Hypothalamus (tissue), 51 donors: Measurements from ENCODE around the gene CKLF.
"Not testable (repeated sequence)": the region's sequence is repeated elsewhere in the genome, so short reads cannot be mapped to it uniquely, and the experiment has no call there.

Source experiments
- DNase-seq, 51 donors: peaks; one replicate each; lab custom pipeline; 2025; lab: John Stamatoyannopoulos, UW

Gene CKLF

DNA sequence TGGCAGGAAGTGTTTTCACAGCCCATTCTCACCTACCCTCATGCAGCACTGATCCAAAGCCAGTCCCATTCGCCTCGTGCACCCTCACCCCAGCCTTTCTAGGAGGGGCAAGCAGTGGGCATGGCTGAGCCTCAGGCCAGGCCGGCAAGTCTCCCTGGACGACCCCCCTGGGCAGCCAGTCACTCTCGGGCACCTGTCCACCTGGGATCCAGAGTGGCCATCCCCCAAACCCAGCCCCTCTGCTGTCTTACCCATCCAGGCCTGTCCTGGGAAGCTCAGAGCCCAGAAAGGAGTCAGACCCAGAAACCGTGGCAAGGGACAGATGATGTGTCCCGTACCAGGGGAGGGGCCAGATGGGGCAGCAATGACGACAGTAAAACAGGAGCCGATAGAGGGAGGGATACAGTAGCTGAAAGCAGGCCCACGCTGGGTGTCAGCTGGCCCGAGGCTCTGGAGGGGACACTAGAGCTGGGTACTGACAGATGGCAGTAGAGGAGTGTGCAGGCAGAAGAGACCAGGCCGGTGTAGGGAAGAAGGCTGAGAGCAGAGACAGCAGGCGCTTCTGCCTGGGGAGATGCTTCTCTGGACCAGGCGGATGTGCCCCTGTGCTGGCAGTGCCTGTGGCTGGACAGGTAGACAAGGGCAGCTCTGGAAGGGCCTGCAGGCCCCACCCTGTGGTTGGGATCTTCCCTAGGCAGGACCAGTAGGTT, 57.9 kb downstream of the CKLF start:
- no peak for DNase-seq

- DNase-seq: not testable (repeated sequence)
Measured at GRCh38 chr16:66611911-66612310, 59.5 kb downstream of the CKLF start.

DNA sequence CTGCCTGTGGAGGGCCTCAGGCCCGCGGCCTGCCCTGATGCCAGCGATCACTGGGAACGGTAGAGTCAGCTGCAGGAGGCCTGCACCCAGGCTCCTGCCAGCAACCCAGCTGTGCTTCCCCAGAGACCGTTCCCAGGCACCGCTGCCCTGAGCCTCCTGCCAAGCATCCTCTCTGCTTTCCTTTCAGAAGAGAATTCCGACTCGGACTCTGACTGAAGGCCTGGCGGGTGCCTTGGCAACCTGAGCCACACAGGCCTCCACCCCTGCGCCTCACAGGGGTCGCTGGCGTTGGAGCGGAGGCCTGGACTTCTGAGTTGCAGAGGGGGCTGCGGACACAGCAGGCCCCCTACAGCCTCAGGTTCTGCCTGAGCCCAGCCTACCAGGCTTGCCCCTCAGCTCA, 60.0 kb downstream of the CKLF start:
- DNase-seq: peak in 35 of 51 donors; percentile 12 to 79 (median 48)

DNA sequence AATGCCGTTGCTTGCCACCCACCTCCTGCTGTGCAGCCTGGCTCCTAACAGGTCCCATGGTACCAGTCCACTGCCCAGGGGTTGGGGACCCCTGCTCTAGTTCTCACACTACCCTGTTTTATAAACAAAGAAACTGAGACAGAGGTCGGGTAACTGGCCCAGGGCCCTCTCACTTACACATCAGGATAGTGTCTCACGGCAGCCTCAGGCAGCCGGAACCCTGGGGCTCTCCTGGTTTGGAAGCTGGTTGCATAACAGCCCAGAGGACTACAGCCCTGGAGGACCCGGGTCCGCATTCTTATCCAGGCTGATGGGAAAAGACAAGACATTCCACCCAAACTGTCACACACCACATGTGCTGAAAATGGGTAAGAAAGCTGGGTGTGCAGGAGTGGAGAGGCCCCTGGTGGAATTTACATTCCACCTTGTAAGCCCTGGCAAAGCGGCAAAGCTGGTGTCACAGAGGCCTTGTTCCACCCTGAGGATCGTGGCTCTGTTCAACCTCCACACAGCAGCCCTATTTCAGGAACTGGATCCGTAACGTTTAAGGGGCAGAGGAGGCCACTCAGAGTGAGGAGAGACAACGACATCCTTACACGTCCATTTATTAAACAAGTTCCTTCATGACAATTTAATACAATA, 61.9 kb downstream of the CKLF start:
- no peak for DNase-seq
